Esophagus squamous epithelium (tissue), 5 donors: ENCODE data around the gene COL9A1. TPM values are rescaled to one million over a fixed set of nuclear protein-coding genes. Genes with fewer than 3 reads are reported as not detected.

Experiments
- DNase-seq: peaks from one replicate; lab custom pipeline; 2025; lab: John Stamatoyannopoulos, UW
- H3K27ac ChIP-seq, 4 donors: fragments of 200-600 bp; sonication (generic); one replicate each; pipeline ENCODE4 v1.5.1; 2016 to 2019; ENCODE audit warnings: mild to moderate bottlenecking in 1 of 4
- H3K27me3 ChIP-seq, 4 donors: fragments of 200-600 bp; sonication (generic); 1 replicate in 3 of 4; 2 replicates in 1 of 4; pipeline versions ENCODE4 v1.5.1 to v1.6.0; 2017 to 2021; ENCODE audit warnings: antibody characterized with exemption in 1 of 4
- H3K36me3 ChIP-seq, 3 donors: fragments of 200-600 bp; sonication (generic); one replicate each; pipeline ENCODE4 v1.5.1; 2016 to 2019
- H3K4me1 ChIP-seq, 3 donors: fragments of 200-600 bp; sonication (generic); one replicate each; pipeline ENCODE4 v1.5.1; 2017 to 2019
- H3K4me3 ChIP-seq, 4 donors: fragments of 200-600 bp; sonication (generic); 1 replicate in 3 of 4; 2 replicates in 1 of 4; pipeline ENCODE4 v1.5.1; 2016 to 2019; ENCODE audit warnings: mild to moderate bottlenecking in 2 of 4, moderate library complexity in 1 of 4
- H3K9me3 ChIP-seq, 3 donors: fragments of 200-600 bp; sonication (generic); one replicate each; pipeline ENCODE4 v1.5.1; 2016 to 2019
- CTCF ChIP-seq, 6 experiments: fragments of 450-650 bp in 4 of 6; fragments of 200-600 bp in 2 of 6; sonication (generic) in 2 of 6; IDR thresholded peaks; one replicate each; pipeline ENCODE4 v1.5.1; 2016 to 2019; ENCODE audit warnings: antibody characterized with exemption in 6 of 6, mild to moderate bottlenecking in 4 of 6, moderate library complexity in 4 of 6
- POLR2A ChIP-seq, 4 donors: fragments of 450-650 bp; IDR thresholded peaks; one replicate each; pipeline ENCODE4 v1.6.1; 2017; ENCODE audit warnings: antibody characterized with exemption in 4 of 4, mild to moderate bottlenecking in 4 of 4, moderate library complexity in 3 of 4
- WGBS, 2 donors: methylation state at CpG; one replicate each; pipeline ENCODE4 v1.1.5; 2018; 5-methylcytosine and 5-hydroxymethylcytosine counted together
- intact Hi-C: fragments of 100-400 bp; cut with DNase I; formaldehyde crosslinking; loops from one replicate; pipeline ENCODE4 v1.15.0; 2022
- total RNA-seq, 4 donors: library from RNA; depleted of rRNA; stranded (reverse); fragments of >200 nt; gene quantifications; one replicate each; pipeline ENCODE4 v1.1.0, GENCODE V29; 2016
- donor health status: DM: yes; HTN: yes; CAD: no.

The COL9A1 gene
- total RNA-seq, 4 donors from 2014 or later, result 0.57 TPM; not detected in 3

GRCh38 chr6:70315079-70315751, 12.3 kb upstream of the COL9A1 start:
- H3K27ac ChIP-seq, result no peak overlapping the region
- WGBS, 2 donors, result 41 to 60% methylated on average over 2 of the region's 2 CpGs
- no peaks in the 10 kb centered on the region for H3K4me1 ChIP-seq
- no peaks in the 10 kb centered on the region for H3K9me3 ChIP-seq
- no peak for DNase-seq
- intact Hi-C loops, result no loop called here
- H3K27me3 ChIP-seq, result no peaks in the 10 kb centered on the region
- no peaks in the 10 kb centered on the region for H3K36me3 ChIP-seq
- no peak for TF ChIP-seq POLR2A (IDR thresholded peaks at IDR 0.05)
- TF ChIP-seq CTCF (IDR thresholded peaks at IDR 0.05), result no peak
- H3K4me3 ChIP-seq, result no peak overlapping the region

- no peak for DNase-seq
- TF ChIP-seq CTCF (IDR thresholded peaks at IDR 0.05), result no peak
- TF ChIP-seq POLR2A (IDR thresholded peaks at IDR 0.05), result no peak
- Histone ChIP-seq H3K36me3 (no peaks in the 10 kb centered on the region), H3K4me1 (no peaks in the 10 kb centered on the region), H3K27ac (no peak overlapping the region), H3K4me3 (no peak overlapping the region), H3K9me3 (no peaks in the 10 kb centered on the region), H3K27me3 (no peaks in the 10 kb centered on the region)
- WGBS, 2 donors, result 32 to 52% methylated on average over 4 of the region's 4 CpGs
- intact Hi-C loops, result no loop called here
Observed at GRCh38 chr6:70314296-70314695, 11.4 kb upstream of the COL9A1 start.

- no peaks in the 10 kb centered on the region for H3K4me1 ChIP-seq
- no peak overlapping the region for H3K4me3 ChIP-seq
- no peak for DNase-seq
- TF ChIP-seq POLR2A (IDR thresholded peaks at IDR 0.05), result no peak
- TF ChIP-seq CTCF (IDR thresholded peaks at IDR 0.05), result no peak
- no peak overlapping the region for H3K27ac ChIP-seq
- 41 to 54% methylated on average over 5 of the region's 5 CpGs for WGBS, 2 donors
- no peaks in the 10 kb centered on the region for H3K36me3 ChIP-seq
- H3K9me3 ChIP-seq, result no peaks in the 10 kb centered on the region
- no peaks in the 10 kb centered on the region for H3K27me3 ChIP-seq
- intact Hi-C loops, result no loop called here
Observed at GRCh38 chr6:70312165-70312745, 9.4 kb upstream of the COL9A1 start.

- 18 to 19% methylated on average over 4 of the region's 4 CpGs for WGBS, 2 donors
- no peaks in the 10 kb centered on the region for H3K4me1 ChIP-seq
- intact Hi-C loops, result no loop called here
Observed at GRCh38 chr6:70310063-70310694, 7.3 kb upstream of the COL9A1 start.

More at GRCh38 chr6:70310063-70310694, 7.3 kb upstream of the COL9A1 start:
- Histone ChIP-seq H3K27me3 (no peaks in the 10 kb centered on the region), H3K27ac (no peak overlapping the region), H3K9me3 (no peaks in the 10 kb centered on the region), H3K36me3 (no peaks in the 10 kb centered on the region), H3K4me3 (no peak overlapping the region)
- no peak for DNase-seq
- no peak for TF ChIP-seq POLR2A (IDR thresholded peaks at IDR 0.05)
- TF ChIP-seq CTCF (IDR thresholded peaks at IDR 0.05), result peak in 5 of 6 experiments; percentile 44 to 73 (median 58)
